CD4-positive, alpha-beta T cell treated with Interleukin-6 at 100 ng/mL for 8 hours (primary cell): ENCODE data around the gene UCMA.
"Not testable (repeated sequence)": the region's sequence is repeated elsewhere in the genome, so short reads cannot be mapped to it uniquely, and the experiment has no call there.

Experiments used
- DNase-seq: peaks from one replicate; pipeline ENCODE4 v3.0.0-alpha.2; 2020; ENCODE audit warnings: mixed read lengths, low spot score

The UCMA gene

GRCh38 chr10:13234172-13234571, at the start of gene UCMA:
TSS of gene UCMA (minus strand) at chr10:13234374. CDS start at chr10:13234258, 116 bp downstream.
- DNase-seq, result no peak

- not testable (repeated sequence) for DNase-seq
Measured at GRCh38 chr10:13282348-13282747, 48.2 kb upstream of the UCMA start.

- no peak for DNase-seq
Measured at GRCh38 chr10:13276749-13277365, 42.7 kb upstream of the UCMA start.

GRCh38 chr10:13276146-13276545, 42.0 kb upstream of the UCMA start:
- not testable (repeated sequence) for DNase-seq

GRCh38 chr10:13272164-13272571, 38.0 kb upstream of the UCMA start:
- DNase-seq, result no peak

GRCh38 chr10:13271552-13272163, 37.5 kb upstream of the UCMA start:
- peak; percentile 40 for DNase-seq

GRCh38 chr10:13270877-13271551, 36.8 kb upstream of the UCMA start:
- no peak for DNase-seq

GRCh38 chr10:13268841-13269240, 34.7 kb upstream of the UCMA start:
- no peak for DNase-seq

GRCh38 chr10:13268310-13268709, 34.1 kb upstream of the UCMA start:
- no peak for DNase-seq

- DNase-seq, result no peak
Measured at GRCh38 chr10:13263591-13263990, 29.4 kb upstream of the UCMA start.

GRCh38 chr10:13262433-13262832, 28.3 kb upstream of the UCMA start:
- DNase-seq, result no peak

- no peak for DNase-seq
Measured at GRCh38 chr10:13257621-13258140, 23.5 kb upstream of the UCMA start.

- no peak for DNase-seq
Measured at GRCh38 chr10:13256627-13257026, 22.5 kb upstream of the UCMA start.

GRCh38 chr10:13253726-13254125, 19.6 kb upstream of the UCMA start:
- DNase-seq, result no peak

GRCh38 chr10:13247784-13248183, 13.6 kb upstream of the UCMA start:
- DNase-seq, result no peak

- DNase-seq, result no peak
Measured at GRCh38 chr10:13247246-13247645, 13.1 kb upstream of the UCMA start.

- not testable (repeated sequence) for DNase-seq
Measured at GRCh38 chr10:13242260-13242659, 8.1 kb upstream of the UCMA start.

GRCh38 chr10:13241613-13242012, 7.4 kb upstream of the UCMA start:
- DNase-seq, result no peak

- no peak for DNase-seq
Measured at GRCh38 chr10:13239923-13240322, 5.7 kb upstream of the UCMA start.

- no peak for DNase-seq
Measured at GRCh38 chr10:13238271-13239077, 4.3 kb upstream of the UCMA start.

- no peak for DNase-seq
Measured at GRCh38 chr10:13236638-13237037, 2.5 kb upstream of the UCMA start.

- not testable (repeated sequence) for DNase-seq
Measured at GRCh38 chr10:13234736-13235135, 562 bp upstream of the UCMA start.
